Tibial nerve (tissue), 4 donors: ENCODE results near the gene KAZN. TPM values are rescaled to one million over a fixed set of nuclear protein-coding genes. Genes with fewer than 3 reads are reported as not detected.

Experiments
- DNase-seq, 2 donors: peaks; one replicate each; pipeline ENCODE4 v3.0.0-alpha.2; 2019; ENCODE audit warnings: low spot score in 2 of 2
- H3K27ac ChIP-seq, 4 donors: fragments of 200-600 bp; sonication (generic) in 3 of 4; one replicate each; pipeline ENCODE4 v1.5.1; 2017 to 2019; ENCODE audit warnings: mild to moderate bottlenecking in 1 of 4
- H3K27me3 ChIP-seq, 2 donors: fragments of 200-600 bp; sonication (generic) in 1 of 2; one replicate each; pipeline versions ENCODE4 v1.5.1 to v1.6.0; 2017 to 2019
- H3K36me3 ChIP-seq, 3 donors: fragments of 200-600 bp; sonication (generic); one replicate each; pipeline ENCODE4 v1.5.1; 2018 to 2019
- H3K4me1 ChIP-seq, 4 donors: fragments of 200-600 bp; sonication (generic) in 3 of 4; one replicate each; pipeline ENCODE4 v1.5.1; 2017 to 2019
- H3K4me3 ChIP-seq, 4 donors: fragments of 200-600 bp; sonication (generic) in 3 of 4; one replicate each; pipeline ENCODE4 v1.5.1; 2017 to 2019; ENCODE audit warnings: mild to moderate bottlenecking in 1 of 4, moderate library complexity in 1 of 4
- H3K9me3 ChIP-seq, 4 donors: fragments of 200-600 bp; sonication (generic) in 3 of 4; one replicate each; pipeline ENCODE4 v1.5.1; 2017 to 2019
- EP300 ChIP-seq, 2 donors: sonication (generic); formaldehyde crosslinking; IDR thresholded peaks; one replicate each; pipeline ENCODE4 v1.6.1; 2017; ENCODE audit warnings: antibody characterized with exemption in 2 of 2, mild to moderate bottlenecking in 1 of 2
- POLR2A ChIP-seq, 2 donors: fragments of 450-650 bp; IDR thresholded peaks; one replicate each; pipeline ENCODE4 v1.6.1; 2017; ENCODE audit warnings: antibody characterized with exemption in 2 of 2, mild to moderate bottlenecking in 2 of 2, moderate library complexity in 2 of 2
- WGBS, 2 donors: methylation state at CpG; one replicate each; pipeline ENCODE4 v1.1.5; 2018; 5-methylcytosine and 5-hydroxymethylcytosine counted together
- total RNA-seq, 4 donors: library from RNA; depleted of rRNA; stranded (reverse); fragments of >200 nt; gene quantifications; one replicate each; pipeline ENCODE4 v1.1.0, GENCODE V29; 2016
- TF ChIP-seq, protein P1 (sequence below), 5 experiments: fragments of 200-600 bp in 3 of 5; fragments of 450-650 bp in 2 of 5; sonication (generic) in 3 of 5; IDR thresholded peaks; one replicate each; pipeline ENCODE4 v1.5.1; 2016 to 2019; ENCODE audit warnings: antibody characterized with exemption in 5 of 5, mild to moderate bottlenecking in 3 of 5, moderate library complexity in 2 of 5

Gene KAZN
- total RNA-seq, 4 donors from 2014 or later: 16.0 to 29.2 (median 22.2) TPM

DNA sequence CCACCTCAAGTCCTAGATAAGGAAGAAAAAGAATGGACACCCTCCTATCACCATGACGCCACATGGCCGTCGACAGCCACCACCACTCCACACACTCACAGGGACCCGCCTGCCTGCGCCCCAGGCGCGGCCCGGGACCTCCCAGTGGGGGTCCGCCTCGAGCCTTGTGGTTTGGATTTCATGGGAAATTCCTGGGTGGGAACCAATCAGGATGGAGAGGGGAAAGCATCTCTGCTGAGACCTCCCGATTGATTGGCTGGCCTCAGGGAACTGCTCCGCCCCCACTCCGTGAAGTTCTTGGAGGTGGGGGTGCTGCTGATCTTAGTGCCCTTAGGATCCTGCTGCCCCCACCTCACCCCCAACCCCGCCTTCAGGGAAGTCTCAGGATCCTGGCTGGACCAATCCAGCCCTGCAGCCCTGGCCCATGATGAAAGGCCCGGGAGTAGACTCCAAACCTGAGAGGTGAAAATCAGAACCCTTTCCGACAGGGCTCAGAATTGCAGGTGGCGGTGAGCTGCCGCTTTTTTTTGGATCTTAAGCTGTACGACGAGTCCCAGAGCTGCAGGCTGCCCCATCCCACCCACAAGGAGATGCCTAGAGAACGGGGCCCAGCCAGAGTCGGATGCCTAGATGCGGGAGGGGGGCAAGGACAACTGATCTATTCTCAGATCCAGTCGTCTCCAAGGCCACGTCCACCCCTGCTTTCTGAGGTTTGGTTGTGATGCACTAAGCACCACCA is 526.0 kb downstream of the KAZN start:
- Histone ChIP-seq H3K27me3 (no peaks in the 10 kb centered on the region), H3K36me3 (no peaks in the 10 kb centered on the region), H3K4me3 (no peak overlapping the region), H3K9me3 (peaks cover 0 to 2% (median 0%) of the 10 kb centered on the region in 4 donors), H3K27ac (no peak overlapping the region), H3K4me1 (no peaks in the 10 kb centered on the region)
- 86 to 88% methylated on average over 25 of the region's 25 CpGs for WGBS, 2 donors
- TF ChIP-seq EP300 (IDR thresholded peaks at IDR 0.05): no peak
- no peak for TF ChIP-seq POLR2A (IDR thresholded peaks at IDR 0.05)
- TF ChIP-seq, protein P1, sequence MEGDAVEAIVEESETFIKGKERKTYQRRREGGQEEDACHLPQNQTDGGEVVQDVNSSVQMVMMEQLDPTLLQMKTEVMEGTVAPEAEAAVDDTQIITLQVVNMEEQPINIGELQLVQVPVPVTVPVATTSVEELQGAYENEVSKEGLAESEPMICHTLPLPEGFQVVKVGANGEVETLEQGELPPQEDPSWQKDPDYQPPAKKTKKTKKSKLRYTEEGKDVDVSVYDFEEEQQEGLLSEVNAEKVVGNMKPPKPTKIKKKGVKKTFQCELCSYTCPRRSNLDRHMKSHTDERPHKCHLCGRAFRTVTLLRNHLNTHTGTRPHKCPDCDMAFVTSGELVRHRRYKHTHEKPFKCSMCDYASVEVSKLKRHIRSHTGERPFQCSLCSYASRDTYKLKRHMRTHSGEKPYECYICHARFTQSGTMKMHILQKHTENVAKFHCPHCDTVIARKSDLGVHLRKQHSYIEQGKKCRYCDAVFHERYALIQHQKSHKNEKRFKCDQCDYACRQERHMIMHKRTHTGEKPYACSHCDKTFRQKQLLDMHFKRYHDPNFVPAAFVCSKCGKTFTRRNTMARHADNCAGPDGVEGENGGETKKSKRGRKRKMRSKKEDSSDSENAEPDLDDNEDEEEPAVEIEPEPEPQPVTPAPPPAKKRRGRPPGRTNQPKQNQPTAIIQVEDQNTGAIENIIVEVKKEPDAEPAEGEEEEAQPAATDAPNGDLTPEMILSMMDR (IDR thresholded peaks at IDR 0.05): no peak
- no peak for DNase-seq

DNA sequence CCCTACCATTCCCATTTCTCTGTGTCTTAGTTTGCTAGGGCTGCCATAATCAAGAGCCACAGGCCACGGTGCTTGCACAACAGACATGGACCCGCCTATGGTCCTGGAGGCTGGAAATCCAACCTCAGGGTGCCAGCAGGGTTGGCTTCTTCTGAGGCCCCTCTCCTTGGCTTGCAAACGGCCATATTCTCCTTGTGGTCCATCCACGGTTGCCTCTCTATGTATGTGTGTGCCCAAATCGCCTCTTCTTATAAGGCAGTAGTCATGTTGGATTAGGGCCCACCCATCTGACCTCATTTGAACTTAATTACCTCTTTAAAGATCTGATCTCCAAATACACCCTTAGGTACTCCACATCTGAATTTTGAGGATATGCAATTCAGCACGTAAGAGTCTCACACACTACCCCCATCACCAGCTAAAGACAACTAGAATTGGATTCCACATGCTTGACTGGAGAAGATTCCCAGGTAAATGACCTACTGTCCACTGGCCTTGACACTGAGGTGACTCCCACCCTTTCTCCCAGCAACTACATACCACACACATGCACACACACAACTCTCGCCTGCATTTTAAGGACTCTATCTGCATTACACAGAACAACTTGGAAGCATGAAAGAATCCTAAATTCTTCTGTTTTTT is 526.7 kb downstream of the KAZN start:
- peaks cover 0 to 9% (median 0%) of the 10 kb centered on the region in 4 donors for H3K9me3 ChIP-seq
- 93 to 96% methylated on average over 7 of the region's 7 CpGs for WGBS, 2 donors
- H3K4me3 ChIP-seq: no peak overlapping the region
- no peaks in the 10 kb centered on the region for H3K27me3 ChIP-seq
- no peaks in the 10 kb centered on the region for H3K36me3 ChIP-seq
- TF ChIP-seq, protein P1 (IDR thresholded peaks at IDR 0.05): no peak
- TF ChIP-seq EP300 (IDR thresholded peaks at IDR 0.05): no peak
- no peak for TF ChIP-seq POLR2A (IDR thresholded peaks at IDR 0.05)
- H3K27ac ChIP-seq: no peak overlapping the region
- H3K4me1 ChIP-seq: no peaks in the 10 kb centered on the region
- no peak for DNase-seq

DNA sequence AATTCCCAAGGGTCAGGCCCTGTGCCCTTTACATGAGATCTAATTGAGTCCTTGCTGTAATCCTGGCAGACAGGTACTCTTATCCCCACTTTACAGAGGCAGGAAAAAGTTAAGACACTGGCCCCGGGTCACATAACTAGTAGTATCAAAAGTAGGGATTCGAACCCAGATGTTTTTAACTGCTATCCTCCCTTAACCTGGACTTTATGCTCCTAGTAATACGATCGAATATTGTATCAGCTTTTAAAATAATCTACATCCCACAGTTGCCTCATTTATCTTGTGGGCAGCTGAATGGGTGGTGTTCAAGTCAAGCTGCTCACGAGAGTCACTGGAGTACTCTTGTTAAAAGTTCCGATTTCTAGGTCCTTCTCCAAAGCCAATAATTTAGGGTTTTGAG is 529.6 kb downstream of the KAZN start:
- WGBS, 2 donors: 80 to 85% methylated on average over 6 of the region's 6 CpGs
- H3K9me3 ChIP-seq: peaks cover 0 to 12% (median 0%) of the 10 kb centered on the region in 4 donors
- DNase-seq: no peak
- no peak overlapping the region for H3K27ac ChIP-seq
- H3K4me3 ChIP-seq: no peak overlapping the region
- TF ChIP-seq POLR2A (IDR thresholded peaks at IDR 0.05): no peak
- TF ChIP-seq EP300 (IDR thresholded peaks at IDR 0.05): no peak
- TF ChIP-seq, protein P1 (IDR thresholded peaks at IDR 0.05): no peak
- no peaks in the 10 kb centered on the region for H3K4me1 ChIP-seq
- no peaks in the 10 kb centered on the region for H3K36me3 ChIP-seq
- H3K27me3 ChIP-seq: no peaks in the 10 kb centered on the region

DNA sequence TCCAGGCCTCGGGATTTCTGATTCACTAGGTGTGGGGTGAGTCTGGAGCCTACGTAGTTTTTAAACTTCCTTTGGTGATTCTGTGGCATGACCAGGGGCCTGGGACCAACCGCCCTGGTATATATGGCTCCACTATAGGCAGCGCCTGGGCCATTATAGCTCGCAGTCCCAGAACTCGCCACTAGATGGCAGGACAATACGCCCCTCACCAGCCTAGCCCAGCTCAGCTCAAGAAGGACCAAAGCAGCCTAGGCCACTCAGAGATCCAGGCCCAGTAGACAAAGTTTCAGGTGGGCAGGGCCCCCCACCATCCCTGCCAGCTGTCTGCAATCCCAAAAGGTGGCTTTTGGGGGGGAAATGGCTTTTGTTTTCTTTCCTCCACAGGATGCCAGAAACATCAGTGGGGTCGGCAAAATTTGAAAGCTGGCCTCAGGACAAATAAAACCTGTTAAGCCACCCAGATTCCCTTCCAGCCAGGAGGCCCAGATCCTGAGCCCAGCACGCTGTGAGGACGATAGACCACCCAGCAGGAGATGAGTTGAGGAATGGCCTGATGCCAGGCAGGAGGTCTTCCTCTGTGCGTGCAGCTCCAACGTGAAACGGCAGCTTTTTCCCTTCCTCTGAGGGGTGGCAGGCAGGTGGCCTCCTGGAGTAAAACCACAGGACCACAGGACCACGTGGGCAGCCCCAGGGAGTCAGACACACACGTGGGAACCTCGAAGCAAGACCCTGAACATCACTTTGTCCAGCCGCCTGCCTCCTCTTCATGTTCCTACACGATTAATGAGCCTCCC is 530.2 kb downstream of the KAZN start:
- Histone ChIP-seq H3K27ac (no peak overlapping the region), H3K4me1 (no peaks in the 10 kb centered on the region), H3K27me3 (no peaks in the 10 kb centered on the region), H3K9me3 (peaks cover 0 to 12% (median 0%) of the 10 kb centered on the region in 4 donors), H3K36me3 (no peaks in the 10 kb centered on the region), H3K4me3 (no peak overlapping the region)
- 25 to 40% methylated on average over 15 to 17 of the region's 18 CpGs for WGBS, 2 donors
- DNase-seq: peak; percentile 42 to 79
- no peak for TF ChIP-seq POLR2A (IDR thresholded peaks at IDR 0.05)
- TF ChIP-seq, protein P1 (IDR thresholded peaks at IDR 0.05): peak; percentile 66 to 83 (median 78)
- TF ChIP-seq EP300 (IDR thresholded peaks at IDR 0.05): no peak
